Stimulated activated CD8-positive, alpha-beta memory T cell treated with anti-CD3 and anti-CD28 coated beads, Interleukin-2, amount 100 ng/mL, for 1 hour (primary cell): ENCODE measurements around the gene FRK.

Experiments used
- DNase-seq, 2 donors: peaks; one replicate each; pipeline ENCODE4 v3.0.0-alpha.2; 2020; ENCODE audit warnings: low read depth in 2 of 2

FRK gene

DNA sequence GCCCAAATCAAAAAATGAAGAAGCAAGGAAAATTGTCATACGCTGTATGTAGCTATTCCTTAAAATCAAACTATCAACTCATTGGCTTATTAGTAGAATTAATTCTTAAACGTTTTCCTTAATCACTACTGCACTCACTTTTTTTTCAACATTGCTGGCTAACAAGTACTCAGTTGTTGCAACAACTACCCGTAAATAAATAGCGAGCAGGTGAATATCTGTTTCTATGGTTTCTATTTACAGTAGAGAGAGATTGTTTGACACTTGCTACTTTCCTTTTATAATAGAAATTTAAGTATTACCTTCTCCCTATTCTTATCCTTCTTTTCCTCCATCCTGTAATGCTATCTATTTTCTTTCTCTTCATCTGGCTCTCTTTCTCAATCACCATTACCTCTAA is 25.1 kb downstream of the FRK start:
- no peak for DNase-seq

DNA sequence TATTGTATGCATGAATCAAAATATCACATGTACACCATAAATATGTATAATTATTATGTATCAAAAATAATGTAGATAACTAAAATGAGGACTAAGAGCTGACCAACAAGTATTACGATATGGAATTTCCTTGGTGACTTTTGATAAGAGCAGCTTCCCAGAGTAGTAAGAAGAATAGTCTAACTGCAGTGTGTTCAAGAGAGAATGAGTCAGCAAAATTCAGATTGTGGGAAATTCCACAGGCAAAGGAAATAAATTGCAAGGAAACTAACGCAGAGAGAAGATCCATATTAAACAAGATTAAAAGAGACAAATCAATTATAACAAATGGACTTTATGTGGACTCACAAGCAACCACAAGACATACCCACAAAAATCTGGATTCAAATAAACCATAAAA is 26.4 kb downstream of the FRK start:
- DNase-seq = no peak

DNA sequence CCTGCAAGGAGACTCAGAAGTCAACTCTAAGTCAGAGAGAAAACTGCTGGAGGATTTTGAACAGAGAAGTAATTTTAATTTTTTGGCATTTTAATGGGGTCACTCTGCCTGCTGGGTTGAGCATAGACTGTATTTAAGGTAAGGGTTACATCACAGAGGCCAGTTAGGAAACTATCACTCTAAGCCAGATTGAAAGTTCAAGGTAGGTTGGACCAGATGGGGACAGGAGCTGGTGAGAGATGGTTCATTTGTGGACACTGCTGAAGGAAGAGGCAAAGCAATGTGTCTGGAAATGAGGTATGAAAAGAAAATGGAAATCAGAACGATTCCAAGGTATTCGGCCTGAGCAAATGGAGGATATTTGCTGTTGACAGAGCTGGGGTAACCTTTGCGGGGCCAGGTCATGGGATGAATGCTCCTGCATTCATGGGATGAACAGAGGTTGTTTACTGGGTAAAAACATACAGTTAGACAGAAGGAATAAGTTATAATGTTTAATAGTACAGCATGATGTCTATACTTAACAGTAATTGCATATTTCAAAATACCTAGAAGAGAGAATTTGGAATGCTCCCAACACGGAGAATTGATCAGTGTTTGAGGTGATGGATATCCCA is 26.9 kb downstream of the FRK start:
- DNase-seq = no peak

DNA sequence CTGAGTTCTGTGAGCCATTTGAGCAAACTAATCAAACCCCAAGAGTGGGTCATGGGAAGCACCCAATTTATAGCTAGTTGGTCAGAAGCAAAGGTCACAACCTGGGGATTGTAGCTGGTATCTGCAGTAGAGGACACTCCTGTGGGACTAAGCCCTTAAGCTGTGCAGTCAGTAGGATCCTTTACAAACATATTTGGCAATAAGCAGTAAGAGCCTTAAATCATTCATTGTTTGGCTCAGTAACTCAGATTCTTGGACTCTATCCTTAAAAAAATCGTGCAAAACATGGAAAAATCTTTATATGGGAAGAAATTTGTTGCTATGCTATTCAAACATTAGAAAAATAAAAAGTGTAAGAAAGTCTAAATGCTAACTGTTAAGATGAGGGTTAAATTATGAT is 29.9 kb downstream of the FRK start:
- no peak for DNase-seq

DNA sequence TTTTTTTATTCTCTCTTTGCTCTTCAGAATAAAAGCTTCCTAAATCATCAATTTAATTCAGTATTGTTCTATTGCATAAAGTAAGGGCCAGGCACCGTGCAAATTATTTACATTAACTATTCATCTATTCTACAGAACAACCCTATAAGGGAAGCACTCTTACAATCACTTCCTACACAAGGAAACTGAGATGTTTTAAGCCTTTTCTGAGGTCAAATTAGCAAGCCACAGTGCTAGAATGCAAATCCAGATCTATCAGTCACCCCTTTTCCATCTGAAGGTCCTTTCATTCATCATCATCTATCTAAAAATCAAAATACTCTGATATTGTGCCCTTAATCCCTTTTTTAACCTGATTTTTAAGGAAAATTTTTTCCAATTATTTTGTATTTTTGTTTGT is 31.2 kb downstream of the FRK start:
- no peak for DNase-seq

DNA sequence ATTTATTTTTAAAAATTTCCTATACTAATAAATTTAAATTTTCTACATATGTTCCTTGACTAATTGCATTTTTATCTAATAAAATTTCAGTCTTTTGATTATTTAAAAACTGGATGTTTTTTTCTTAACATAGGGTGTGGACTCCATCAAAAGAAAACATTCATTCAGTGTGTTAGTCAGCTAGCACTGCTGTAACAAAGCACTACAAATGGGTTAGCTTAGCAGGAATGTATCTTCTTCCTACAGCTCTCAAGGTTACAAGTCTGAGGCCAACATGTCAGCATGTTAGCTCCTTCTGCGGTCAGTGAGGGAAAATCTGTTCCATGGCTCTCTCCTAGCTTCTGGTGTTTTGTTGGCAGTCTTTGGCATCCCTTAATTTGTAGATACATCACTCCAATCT is 32.5 kb downstream of the FRK start:
- no peak for DNase-seq

DNA sequence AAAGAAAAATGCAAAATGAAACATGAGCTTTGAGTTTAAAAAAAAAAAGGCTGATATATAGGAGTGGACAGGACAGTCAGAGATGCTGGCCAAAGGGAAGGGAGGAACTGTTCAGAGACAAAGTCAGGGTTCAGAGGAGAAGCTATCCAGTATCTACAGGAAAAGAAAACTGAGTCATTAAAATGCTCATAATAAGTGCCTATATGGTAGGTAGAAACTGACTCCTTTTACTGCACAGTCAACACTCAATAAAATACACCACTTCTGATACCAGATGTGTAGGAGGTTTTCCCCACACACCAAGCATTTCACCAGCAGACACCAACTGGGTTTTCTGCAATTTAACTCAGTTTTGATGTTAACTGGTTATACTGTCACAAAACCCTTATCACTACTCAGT is 32.9 kb downstream of the FRK start:
- DNase-seq = no peak

DNA sequence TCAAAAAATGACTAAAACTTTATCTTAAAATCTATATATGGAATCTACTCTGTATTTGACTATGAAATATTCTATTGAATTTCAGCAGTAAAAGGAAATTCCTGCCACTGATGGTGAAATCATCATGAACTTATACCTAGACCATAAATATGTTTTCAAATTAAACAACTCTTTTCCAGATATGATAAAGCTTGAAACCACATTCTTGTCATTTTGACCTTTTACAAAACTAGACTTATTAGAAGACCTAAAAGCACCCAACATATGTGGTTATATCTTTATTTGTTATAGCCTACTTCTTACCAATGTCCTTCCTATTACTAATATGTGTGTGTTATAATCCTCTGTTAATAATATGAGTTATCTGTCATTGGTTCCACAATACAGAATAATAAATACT is 35.3 kb downstream of the FRK start:
- DNase-seq = no peak

DNA sequence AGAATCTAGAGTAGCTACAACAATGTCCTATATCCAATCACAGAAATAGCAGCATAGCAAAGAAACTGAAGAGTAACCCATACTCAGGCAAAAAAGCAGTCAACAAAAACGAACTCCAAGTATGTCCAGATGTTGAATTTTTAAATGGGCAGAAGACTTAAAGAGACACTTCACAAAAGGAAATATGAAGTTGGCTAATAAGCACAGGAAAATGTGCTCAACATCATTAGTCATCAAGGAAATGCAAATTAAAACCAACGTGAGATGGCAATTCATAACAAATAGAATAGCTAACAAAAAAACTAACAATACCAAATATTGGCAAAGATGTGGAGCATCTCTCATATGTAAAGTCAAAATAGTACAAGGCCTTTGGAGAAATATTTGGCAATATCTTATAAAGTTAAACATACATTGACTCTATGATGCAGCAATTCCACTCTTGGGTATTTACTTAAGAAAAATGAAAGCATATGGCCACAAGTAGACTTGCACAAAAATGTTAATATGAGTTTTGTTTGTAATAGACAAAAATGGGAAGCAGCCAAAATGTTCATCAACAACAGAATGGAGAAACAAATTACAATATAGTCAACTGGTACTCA is 37.7 kb downstream of the FRK start:
- DNase-seq = no peak

DNA sequence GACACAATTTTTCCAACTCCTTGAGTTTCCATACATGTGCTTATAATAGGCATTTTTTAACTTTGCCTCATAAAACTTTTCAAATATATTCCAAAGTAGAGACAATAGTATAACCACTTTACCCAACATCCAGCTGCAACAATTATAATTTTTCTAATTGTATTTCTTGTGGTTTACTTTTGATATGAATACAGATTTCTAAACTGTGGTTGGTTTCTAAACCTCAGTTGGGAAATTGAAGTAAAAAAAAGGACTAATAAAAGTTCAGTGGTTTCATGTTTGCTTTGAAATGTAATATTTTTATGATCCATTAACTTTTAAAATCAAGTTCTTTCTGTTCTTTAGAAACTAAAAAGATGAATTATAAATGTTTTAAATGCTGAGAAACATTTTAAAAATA is 40.0 kb downstream of the FRK start:
- DNase-seq = no peak

DNA sequence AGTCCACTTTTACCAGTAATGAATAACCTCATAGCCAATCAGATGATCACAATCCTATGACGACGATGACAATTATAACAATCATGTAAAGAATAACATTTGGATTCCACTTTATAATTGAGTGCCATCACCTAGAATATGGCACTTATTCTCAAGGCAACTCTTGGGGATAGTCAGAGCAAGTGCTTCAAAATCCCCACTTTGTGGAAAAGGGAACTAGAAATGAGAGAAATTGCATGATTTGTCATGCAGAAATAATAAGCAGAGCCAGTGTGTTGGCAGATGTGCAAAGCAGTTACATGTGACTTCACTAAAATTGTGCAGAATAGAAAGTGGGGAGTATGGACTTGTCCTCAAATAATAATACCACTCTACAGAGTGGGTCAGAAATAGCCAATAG is 41.3 kb downstream of the FRK start:
- no peak for DNase-seq

DNA sequence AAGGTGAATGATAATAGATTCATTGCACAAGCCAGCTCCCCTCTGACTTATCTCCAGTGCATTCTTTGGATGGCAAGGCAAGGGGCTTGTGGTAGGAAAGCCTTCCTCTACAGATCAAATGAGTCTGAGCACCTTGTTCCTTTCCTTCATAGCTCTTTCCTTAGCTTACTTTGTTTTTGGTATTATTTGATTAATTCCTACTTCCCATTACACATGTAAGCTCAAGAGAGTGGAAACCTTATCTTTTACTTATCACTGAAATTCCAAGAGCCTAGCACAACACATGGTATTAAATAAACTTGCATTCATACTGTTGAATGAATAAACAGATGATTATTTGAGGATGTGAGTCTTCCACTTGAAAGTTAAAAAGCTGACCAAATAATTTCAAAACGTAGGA is 41.7 kb downstream of the FRK start:
- no peak for DNase-seq

DNA sequence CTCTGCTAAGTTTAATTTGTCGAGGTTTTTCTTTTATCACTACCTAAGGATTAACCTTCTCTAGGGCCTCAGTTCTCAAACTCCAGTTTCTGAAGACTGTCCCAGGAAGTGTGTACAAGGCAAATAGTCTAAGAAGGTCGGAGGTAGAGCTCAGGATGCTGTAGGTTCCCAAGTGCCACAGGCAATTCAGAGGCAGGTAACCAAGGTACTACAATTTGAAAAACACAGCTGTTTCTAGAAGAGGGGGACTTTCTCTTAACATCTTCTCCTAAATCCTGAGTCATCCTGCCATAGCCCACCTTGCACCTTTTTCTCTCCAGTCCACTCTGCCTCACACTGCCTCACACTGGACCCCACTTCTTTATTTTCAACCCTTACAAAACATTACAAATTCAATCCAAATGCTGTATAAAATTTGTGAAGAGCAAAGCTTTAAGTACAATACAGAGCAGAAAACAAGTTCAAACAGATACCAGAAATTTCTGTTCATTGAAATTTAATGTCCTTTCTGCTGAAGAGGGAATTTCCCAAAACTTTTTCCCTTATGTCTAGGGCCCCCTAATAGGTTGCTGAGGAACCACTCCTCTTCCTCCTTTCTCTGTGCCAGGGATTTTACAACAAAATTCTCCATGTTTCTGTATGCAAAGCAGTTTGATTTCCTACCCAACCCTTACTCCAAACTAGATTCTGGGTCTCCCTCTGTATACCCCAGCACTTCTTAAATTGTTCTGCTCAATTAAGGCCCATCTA is 43.0 kb downstream of the FRK start:
- no peak for DNase-seq

DNA sequence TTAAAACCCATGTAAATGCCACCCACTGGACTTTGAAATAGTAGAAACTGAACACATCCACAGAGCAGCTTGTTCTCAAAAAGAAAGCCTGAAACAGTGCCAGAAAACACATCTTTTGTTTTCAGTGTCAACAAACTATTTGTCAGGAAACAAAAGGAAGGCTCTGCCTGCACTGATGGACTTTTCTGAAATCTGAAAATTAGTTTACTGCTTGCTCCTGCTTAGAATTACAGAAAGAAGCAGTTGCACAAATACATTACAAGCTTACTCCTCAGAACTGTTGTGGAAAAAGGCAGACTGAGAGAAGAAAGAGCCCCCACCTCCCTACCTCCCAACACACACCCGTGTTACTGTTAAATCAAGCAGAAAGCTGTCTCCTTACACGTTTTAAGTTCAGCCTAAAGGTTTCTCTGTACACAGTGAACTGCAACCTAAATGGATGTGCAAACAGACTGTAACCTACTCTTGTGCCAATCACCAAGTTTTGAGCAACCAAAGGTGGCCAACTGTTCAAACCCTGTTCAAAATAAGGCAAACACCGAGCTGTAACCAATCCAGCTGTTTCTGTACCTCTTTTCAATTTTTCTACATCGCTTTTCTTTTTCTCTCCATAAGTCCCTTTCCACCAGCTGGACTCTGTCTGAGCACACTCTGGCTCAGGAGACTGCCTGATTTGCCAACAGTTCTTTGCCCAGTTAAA is 43.7 kb downstream of the FRK start:
- no peak for DNase-seq

DNA sequence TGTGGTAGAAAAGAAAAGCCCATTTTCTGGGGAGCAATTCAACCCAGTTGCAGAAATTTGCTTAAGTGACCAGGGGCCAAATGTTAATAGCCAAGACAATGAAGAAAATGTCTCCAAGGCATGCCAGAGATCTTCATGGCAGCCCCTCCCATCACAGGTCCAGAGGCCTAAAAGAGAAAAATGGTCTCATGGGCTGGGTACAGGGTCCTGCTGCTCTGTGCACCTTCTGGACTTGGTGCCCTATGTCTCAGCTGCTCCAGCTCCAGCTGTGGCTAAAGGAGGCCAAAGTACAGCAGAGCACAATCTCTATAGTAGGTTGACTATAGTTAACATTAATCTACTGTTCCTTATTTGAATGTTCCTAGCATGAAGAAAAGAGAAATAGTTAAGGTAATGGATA is 44.7 kb downstream of the FRK start:
- no peak for DNase-seq

DNA sequence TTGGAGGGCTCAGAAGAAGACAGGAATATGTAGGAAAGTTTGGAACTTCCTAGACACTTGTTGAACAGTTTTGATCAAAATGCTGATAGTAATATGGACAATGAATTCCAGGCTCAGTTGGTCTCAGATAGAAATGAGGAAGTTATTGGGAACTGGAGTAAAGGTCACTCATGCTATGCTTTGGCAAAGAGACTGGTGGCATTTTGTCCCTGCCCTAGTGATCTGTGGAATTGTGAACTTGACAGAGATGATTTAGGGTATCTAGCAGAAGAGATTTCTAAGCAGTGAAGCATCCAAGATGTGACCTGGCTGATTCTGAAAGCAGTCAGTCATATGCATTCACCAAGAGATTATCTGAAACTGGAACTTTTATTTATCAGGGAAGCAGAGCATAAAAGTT is 45.1 kb downstream of the FRK start:
- no peak for DNase-seq

DNA sequence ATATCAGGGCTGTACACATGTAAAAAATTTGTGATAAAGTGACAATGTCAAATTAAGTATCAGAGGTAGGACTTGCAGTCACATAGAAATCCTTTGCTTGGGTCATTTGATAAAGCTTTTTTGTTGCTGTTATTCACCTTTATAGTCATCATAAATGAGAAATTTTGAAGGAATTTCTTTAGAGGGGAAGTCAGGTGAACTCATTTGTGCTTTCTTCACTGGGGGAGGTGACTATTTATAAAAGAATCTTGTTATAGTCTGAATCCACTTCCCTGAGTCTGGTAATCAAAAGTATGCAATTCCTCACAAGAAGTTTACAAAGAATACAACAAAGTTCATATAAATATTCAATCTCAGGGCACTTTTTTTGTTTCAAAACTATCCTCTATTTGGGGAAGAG is 47.7 kb downstream of the FRK start:
- DNase-seq = no peak

DNA sequence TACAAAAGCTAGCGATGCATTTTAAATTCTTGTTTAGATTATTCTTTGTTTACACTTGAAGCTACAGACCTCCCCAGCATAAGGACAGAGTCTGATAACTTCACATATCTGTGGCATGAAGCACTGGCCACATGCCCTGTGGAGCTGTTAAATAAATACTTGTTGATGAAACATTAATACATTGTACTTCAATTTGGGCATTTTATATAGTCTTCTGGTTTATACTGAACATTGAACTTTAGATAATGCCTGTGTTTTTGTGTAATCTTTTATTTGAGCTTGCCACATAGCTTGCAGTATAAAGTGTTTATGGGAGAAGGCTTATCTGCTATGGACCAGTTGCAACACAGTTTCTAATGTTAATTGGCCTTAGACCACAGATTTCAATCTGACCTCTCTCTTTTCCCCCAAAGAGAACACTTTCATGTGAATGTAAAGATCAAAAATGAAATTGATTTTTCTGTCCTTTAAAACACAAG is 48.2 kb downstream of the FRK start:
- DNase-seq = no peak

DNA sequence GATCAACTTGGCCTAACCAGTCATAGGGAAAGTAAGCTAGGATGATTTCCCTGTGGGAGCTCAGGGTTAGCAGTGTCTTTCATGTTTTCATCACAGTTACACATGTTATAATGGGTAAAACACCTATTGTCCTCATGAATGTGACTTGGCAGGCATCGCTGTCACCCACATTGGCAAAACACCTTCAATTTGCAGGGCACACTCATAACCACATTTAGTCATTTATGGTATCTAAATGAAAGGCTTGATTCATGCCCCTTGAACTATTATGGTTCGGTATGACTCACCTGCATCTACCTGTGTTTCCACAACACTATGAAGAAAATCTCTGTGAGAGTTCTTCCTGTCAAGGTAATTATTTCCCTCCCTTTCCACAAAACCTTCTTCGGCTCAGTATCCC is 49.2 kb downstream of the FRK start:
- no peak for DNase-seq

DNA sequence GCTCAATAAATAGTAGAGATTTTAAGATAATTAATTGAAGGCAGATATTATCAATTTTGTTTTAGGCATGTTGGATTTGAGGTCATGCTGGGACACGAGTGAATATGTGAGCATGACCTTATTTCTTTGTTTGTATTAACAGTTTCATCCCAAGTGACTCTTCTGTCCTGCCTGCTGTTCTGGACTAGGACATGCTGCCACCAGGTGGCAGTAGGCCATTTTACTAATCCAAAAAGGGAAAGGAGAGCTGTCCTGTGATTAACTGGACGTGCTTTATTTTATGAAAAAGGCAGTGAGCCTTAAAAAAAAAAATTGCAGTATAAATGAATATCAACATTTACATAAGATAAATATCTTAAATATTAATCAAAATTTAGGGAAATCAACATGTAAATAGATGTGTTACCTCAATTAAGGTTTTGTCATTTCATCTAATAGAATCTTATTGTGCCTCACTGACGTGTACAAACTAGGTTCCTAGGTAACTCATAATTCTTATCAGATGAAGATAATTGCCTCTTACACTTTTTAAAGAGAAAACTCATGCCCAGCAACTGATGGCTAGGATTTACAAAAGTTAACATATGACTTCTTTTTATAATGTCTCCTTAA is 49.8 kb downstream of the FRK start:
- peak; percentile 5 to 8 for DNase-seq

DNA sequence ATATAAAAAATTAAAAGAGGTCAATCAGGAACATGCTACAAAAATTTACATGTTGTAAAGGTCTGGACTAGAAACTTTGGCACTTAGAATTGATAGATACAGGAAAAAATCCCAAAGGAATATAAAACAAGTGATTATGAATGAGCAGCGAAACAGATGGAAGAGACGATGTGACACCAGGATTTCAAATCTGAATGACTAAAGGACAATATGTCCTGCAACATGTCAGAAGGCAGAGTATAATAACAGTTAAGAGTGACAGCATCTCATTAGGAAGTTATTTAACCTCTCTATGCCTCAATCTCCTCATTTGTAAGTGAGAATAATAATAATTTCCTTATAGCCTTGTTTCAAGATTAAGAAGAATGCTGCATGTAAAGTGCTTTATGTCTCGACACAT is 50.3 kb downstream of the FRK start:
- no peak for DNase-seq

DNA sequence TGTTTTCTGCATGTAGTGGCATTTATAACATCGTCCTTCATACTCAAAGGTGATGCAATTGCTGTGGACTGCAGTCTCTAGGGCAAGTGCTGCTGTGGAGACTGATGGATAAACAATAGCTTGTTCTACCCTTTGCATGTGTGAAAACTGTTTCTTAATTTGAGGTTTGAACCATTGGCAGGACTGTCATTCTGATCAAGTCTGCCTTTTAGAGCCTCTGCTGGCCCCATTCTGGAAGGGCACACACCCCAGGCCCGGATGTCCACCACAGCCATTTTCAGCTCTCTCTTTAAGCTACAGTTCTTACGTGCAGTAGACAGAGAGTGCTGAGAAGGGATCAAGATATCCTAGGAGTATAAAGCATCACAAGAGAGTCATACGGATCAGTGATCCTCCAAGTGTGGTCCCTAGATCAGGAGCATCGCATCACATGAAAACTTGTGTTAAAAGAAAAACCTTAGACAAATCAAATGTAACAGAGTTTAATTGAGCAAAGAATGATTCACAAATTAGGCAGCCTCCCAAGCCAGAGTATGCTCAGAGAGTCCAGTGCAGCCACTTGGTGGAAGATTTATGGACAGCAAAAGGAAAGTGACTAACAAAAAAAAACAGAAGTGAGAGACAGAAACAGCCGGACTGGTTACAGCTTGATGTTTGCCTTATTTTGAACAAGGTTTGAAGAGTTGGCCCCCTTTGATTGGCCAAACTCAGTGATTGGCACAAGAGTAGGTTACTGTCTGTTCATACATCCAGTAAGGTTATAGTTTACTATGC is 52.0 kb downstream of the FRK start:
- no peak for DNase-seq
